H1 (cell line): ENCODE measurements around the gene JAKMIP2. TPM values are rescaled to one million over a fixed set of nuclear protein-coding genes. Genes with fewer than 3 reads are reported as not detected.

ENCODE experiments used
- CTCF ChIA-PET: fragments of 300-600 bp; sonication (Branson Sonifier 250); formaldehyde crosslinking; loops from one replicate; lab custom pipeline; 2021; ENCODE audit not compliant: partially characterized antibody; lab: Charles Lee
- POLR2A ChIA-PET: fragments of 300-600 bp; sonication (Branson Sonifier 250); formaldehyde crosslinking; loops from one replicate; lab custom pipeline; 2021; ENCODE audit warnings: inconsistent platforms; ENCODE audit not compliant: partially characterized antibody; lab: Charles Lee
- DNase-seq, 2 experiments: peaks; one replicate each; pipeline versions ENCODE4 v3.0.0 to v3.0.0-alpha.2; 2010 to 2022; ENCODE audit warnings: low spot score in 2 of 2, low read depth in 1 of 2, mixed read lengths in 1 of 2
- FAIRE-seq: peaks from 2 replicates; lab custom pipeline; 2011; peaks lifted over from hg19 to GRCh38; lab: Jason Lieb, UNC
- H2AFZ ChIP-seq: 2 replicates; pipeline ENCODE4 v1.8.1; 2012; ENCODE audit warnings: low read length, inconsistent platforms
- H2AK5ac ChIP-seq: 2 replicates; pipeline ENCODE4 v1.6.1; 2013; ENCODE audit warnings: low read depth, low read length
- H2BK120ac ChIP-seq: replicated peaks from 2 replicates; pipeline ENCODE3; 2013; ENCODE audit warnings: low read depth, low read length, inconsistent platforms
- H2BK12ac ChIP-seq: 2 replicates; pipeline ENCODE4 v1.6.1; 2013; ENCODE audit warnings: low read depth, low read length
- H2BK15ac ChIP-seq: 2 replicates; pipeline ENCODE4 v1.6.1; 2013; ENCODE audit warnings: low read length
- H2BK20ac ChIP-seq: 2 replicates; pipeline ENCODE4 v1.6.1; 2013; ENCODE audit warnings: low read length
- H2BK5ac ChIP-seq: 2 replicates; pipeline ENCODE4 v1.6.1; 2013; ENCODE audit warnings: low read depth, low read length
- H3K14ac ChIP-seq: 2 replicates; pipeline ENCODE4 v1.6.1; 2013; ENCODE audit warnings: inconsistent platforms; ENCODE audit not compliant: insufficient read length
- H3K18ac ChIP-seq: 2 replicates; pipeline ENCODE4 v1.6.1; 2013; ENCODE audit warnings: low read length; ENCODE audit errors: extremely low read depth
- H3K23ac ChIP-seq: 2 replicates; pipeline ENCODE4 v1.6.1; 2013; ENCODE audit warnings: inconsistent platforms; ENCODE audit not compliant: insufficient read length
- H3K23me2 ChIP-seq: 2 replicates; pipeline ENCODE4 v1.6.1; 2013; ENCODE audit warnings: low read depth, low read length
- H3K27ac ChIP-seq: 2 replicates; pipeline ENCODE4 v1.6.1; 2011; ENCODE audit warnings: low read depth, low read length, inconsistent platforms
- H3K27me3 ChIP-seq, 4 experiments: replicated peaks in 1 of 4; 1 replicate in 1 of 4; 2 replicates in 3 of 4; pipeline versions ENCODE4 v1.6.1 to v1.8.1; 2011 to 2013; ENCODE audit warnings: low read length in 3 of 4, mild to moderate bottlenecking in 3 of 4, inconsistent platforms in 2 of 4, mixed read lengths in 2 of 4, moderate library complexity in 1 of 4; ENCODE audit not compliant: control insufficient read depth in 3 of 4, insufficient read depth in 3 of 4; ENCODE audit errors: extremely low read depth in 1 of 4
- H3K36me3 ChIP-seq, 4 experiments: 2 replicates each; pipeline versions ENCODE4 v1.6.1 to v1.8.1; 2011 to 2013; ENCODE audit warnings: mild to moderate bottlenecking in 4 of 4, low read length in 3 of 4, moderate library complexity in 2 of 4, control low read depth in 1 of 4, inconsistent platforms in 1 of 4; ENCODE audit not compliant: insufficient read depth in 4 of 4, control insufficient read depth in 2 of 4
- H3K4ac ChIP-seq: replicated peaks from 2 replicates; pipeline ENCODE3; 2013; ENCODE audit warnings: low read length, low read depth, mixed read lengths, inconsistent platforms; ENCODE audit not compliant: insufficient read length
- H3K4me1 ChIP-seq, 4 experiments: replicated peaks in 1 of 4; 1 replicate in 1 of 4; 2 replicates in 3 of 4; pipeline versions ENCODE4 v1.6.1 to v1.8.1; 2011 to 2013; ENCODE audit warnings: low read length in 3 of 4, inconsistent platforms in 2 of 4, mixed read lengths in 1 of 4; ENCODE audit not compliant: insufficient read depth in 4 of 4, control insufficient read depth in 3 of 4
- H3K4me2 ChIP-seq, 2 experiments: 2 replicates each; pipeline versions ENCODE4 v1.6.1 to v1.8.1; 2011 to 2013; ENCODE audit warnings: low read depth in 2 of 2, low read length in 2 of 2, control low read depth in 1 of 2, inconsistent platforms in 1 of 2, mild to moderate bottlenecking in 1 of 2; ENCODE audit not compliant: insufficient read depth in 1 of 2
- H3K4me3 ChIP-seq, 4 experiments: fragments of 200-600, 300-600 bp in 1 of 4; sonication (generic), shearing (Covaris generic), sonication (Bioruptor Twin) in 1 of 4; 2 replicates each; pipeline versions ENCODE4 v1.5.1 to v1.8.1; 2011 to 2016; ENCODE audit warnings: low read length in 4 of 4, low read depth in 3 of 4, control low read depth in 2 of 4, inconsistent platforms in 2 of 4, mild to moderate bottlenecking in 2 of 4, mixed read lengths in 1 of 4, moderate library complexity in 1 of 4; ENCODE audit not compliant: insufficient read depth in 2 of 4; ENCODE audit errors: extremely low read depth in 1 of 4
- H3K56ac ChIP-seq: replicated peaks from 2 replicates; pipeline ENCODE3; 2013; ENCODE audit warnings: low read depth, mild to moderate bottlenecking, mixed read lengths, low read length, inconsistent platforms; ENCODE audit not compliant: insufficient read length
- H3K79me1 ChIP-seq: 2 replicates; pipeline ENCODE4 v1.6.1; 2013; ENCODE audit warnings: low read depth, low read length, control low read depth
- H3K79me2 ChIP-seq, 2 experiments: 2 replicates each; pipeline versions ENCODE4 v1.6.1 to v1.8.1; 2012 to 2013; ENCODE audit warnings: low read length in 2 of 2, mild to moderate bottlenecking in 2 of 2, inconsistent platforms in 1 of 2; ENCODE audit not compliant: insufficient read depth in 2 of 2, control insufficient read depth in 1 of 2
- H3K9ac ChIP-seq, 4 experiments: replicated peaks in 1 of 4; 1 replicate in 1 of 4; 2 replicates in 3 of 4; pipeline versions ENCODE4 v1.6.1 to v1.8.1; 2011 to 2013; ENCODE audit warnings: low read depth in 3 of 4, low read length in 3 of 4, control low read depth in 2 of 4, mild to moderate bottlenecking in 2 of 4, moderate library complexity in 2 of 4, inconsistent platforms in 1 of 4; ENCODE audit errors: extremely low read depth in 1 of 4
- H3K9me3 ChIP-seq, 2 experiments: 2 replicates each; pipeline versions ENCODE4 v1.6.1 to v1.8.1; 2012 to 2013; ENCODE audit warnings: mild to moderate bottlenecking in 2 of 2, moderate library complexity in 2 of 2, control low read depth in 1 of 2, inconsistent platforms in 1 of 2, low read depth in 1 of 2, low read length in 1 of 2, mixed read lengths in 1 of 2; ENCODE audit not compliant: insufficient read depth in 2 of 2
- H4K20me1 ChIP-seq, 2 experiments: replicated peaks in 1 of 2; 2 replicates each; pipeline versions ENCODE3 to v1.8.1; 2011 to 2013; ENCODE audit warnings: inconsistent platforms in 2 of 2, low read length in 2 of 2, mild to moderate bottlenecking in 1 of 2; ENCODE audit not compliant: insufficient read depth in 2 of 2, control insufficient read depth in 1 of 2
- H4K5ac ChIP-seq: 2 replicates; pipeline ENCODE4 v1.6.1; 2013; ENCODE audit warnings: low read length, low read depth, mixed read lengths, inconsistent platforms; ENCODE audit not compliant: insufficient read length
- H4K8ac ChIP-seq: 2 replicates; pipeline ENCODE4 v1.8.0; 2013; ENCODE audit warnings: mild to moderate bottlenecking, moderate library complexity, low read length, inconsistent platforms; ENCODE audit not compliant: insufficient read depth; ENCODE audit errors: extremely low read depth
- H4K91ac ChIP-seq: replicated peaks from 2 replicates; pipeline ENCODE3; 2013; ENCODE audit warnings: low read length, mixed read lengths, inconsistent platforms; ENCODE audit not compliant: insufficient read length
- BRCA1 ChIP-seq: IDR thresholded peaks from 2 replicates; pipeline ENCODE4 v1.6.1; 2012; ENCODE audit warnings: low read depth, low read length, improper control_type of control experiment
- GTF2F1 ChIP-seq: IDR thresholded peaks from 2 replicates; pipeline ENCODE4 v1.6.1; 2012; ENCODE audit warnings: low read depth, low read length, improper control_type of control experiment, borderline replicate concordance
- JUND ChIP-seq: IDR thresholded peaks from 2 replicates; pipeline ENCODE4 v1.6.1; 2011; ENCODE audit warnings: mild to moderate bottlenecking, improper control_type of control experiment, low read length
- MAFK ChIP-seq: IDR thresholded peaks from 2 replicates; pipeline ENCODE4 v1.6.1; 2012; ENCODE audit warnings: low read depth, mild to moderate bottlenecking, improper control_type of control experiment, low read length
- PHF8 ChIP-seq: fragments of 200-600 bp; sonication (generic); conservative IDR thresholded peaks from 2 replicates; pipeline ENCODE4 v1.7.1; 2012; ENCODE audit warnings: low read depth, mild to moderate bottlenecking, inconsistent platforms, low read length, moderate library complexity
- POLR2AphosphoS5 ChIP-seq: IDR thresholded peaks from 2 replicates; pipeline ENCODE4 v1.6.1; 2011; ENCODE audit warnings: low read depth, low read length
- RXRA ChIP-seq: IDR thresholded peaks from 2 replicates; pipeline ENCODE4 v1.6.1; 2011; ENCODE audit warnings: low read depth, mild to moderate bottlenecking, low read length, moderate library complexity; ENCODE audit not compliant: insufficient read depth
- SIX5 ChIP-seq: IDR thresholded peaks from 2 replicates; pipeline ENCODE4 v1.6.1; 2011; ENCODE audit warnings: mild to moderate bottlenecking, low read depth, low read length
- SP2 ChIP-seq: IDR thresholded peaks from 2 replicates; pipeline ENCODE4 v1.6.1; 2012; ENCODE audit warnings: mild to moderate bottlenecking, low read length, inconsistent platforms
- SRF ChIP-seq: IDR thresholded peaks from 2 replicates; pipeline ENCODE4 v1.6.1; 2011; ENCODE audit warnings: mild to moderate bottlenecking, low read depth, low read length, moderate library complexity
- TAF7 ChIP-seq: optimal IDR thresholded peaks from 2 replicates; pipeline ENCODE3; 2011; ENCODE audit warnings: low read depth, mild to moderate bottlenecking, inconsistent platforms, low read length, moderate library complexity, borderline replicate concordance
- WGBS, 2 experiments: shearing (Covaris generic) in 1 of 2; methylation state at CpG; one replicate each; pipeline versions ENCODE4 v1.1.6 to v1.1.7; 2013 to 2015; ENCODE audit warnings: low lambda C conversion rate in 2 of 2, mixed read lengths in 2 of 2, inconsistent platforms in 1 of 2, low coverage in 1 of 2, missing lambda C conversion rate in 1 of 2; ENCODE audit not compliant: insufficient replicate concordance in 2 of 2, insufficient coverage in 1 of 2, insufficient read length in 1 of 2; ENCODE audit errors: extremely low coverage in 1 of 2, missing lambda C conversion rate in 1 of 2; 5-methylcytosine and 5-hydroxymethylcytosine counted together
- polyA plus RNA-seq, 7 experiments: library from polyadenylated mRNA; depleted of rRNA in 3 of 7; stranded (reverse) in 5 of 7; unstranded in 2 of 7; fragments of >200 nt in 5 of 7; fragments of 200-250 nt in 2 of 7; gene quantifications; 1 replicate in 5 of 7; 2 replicates in 1 of 7; 4 replicates in 1 of 7; pipeline versions ENCODE4 v1.2.1 to v1.2.3, GENCODE V29; 2011 to 2013; ENCODE audit warnings: missing spikeins in 2 of 7, mixed read lengths in 2 of 7
- total RNA-seq: library from RNA; stranded (reverse); fragmentation: NEBNext Ultra II Directional; extraction: Animal tissue kit (Norgen Biotek cat#: 25700); gene quantifications from 2 replicates; pipeline ENCODE4 v1.2.1, GENCODE V29; 2021

Gene JAKMIP2
- total and polyA plus RNA-seq, 2 of the 8 experiments (the other 6 are each of a cell fraction or from before 2014, with no cell fraction given): 2.4 to 13.6 TPM

DNA sequence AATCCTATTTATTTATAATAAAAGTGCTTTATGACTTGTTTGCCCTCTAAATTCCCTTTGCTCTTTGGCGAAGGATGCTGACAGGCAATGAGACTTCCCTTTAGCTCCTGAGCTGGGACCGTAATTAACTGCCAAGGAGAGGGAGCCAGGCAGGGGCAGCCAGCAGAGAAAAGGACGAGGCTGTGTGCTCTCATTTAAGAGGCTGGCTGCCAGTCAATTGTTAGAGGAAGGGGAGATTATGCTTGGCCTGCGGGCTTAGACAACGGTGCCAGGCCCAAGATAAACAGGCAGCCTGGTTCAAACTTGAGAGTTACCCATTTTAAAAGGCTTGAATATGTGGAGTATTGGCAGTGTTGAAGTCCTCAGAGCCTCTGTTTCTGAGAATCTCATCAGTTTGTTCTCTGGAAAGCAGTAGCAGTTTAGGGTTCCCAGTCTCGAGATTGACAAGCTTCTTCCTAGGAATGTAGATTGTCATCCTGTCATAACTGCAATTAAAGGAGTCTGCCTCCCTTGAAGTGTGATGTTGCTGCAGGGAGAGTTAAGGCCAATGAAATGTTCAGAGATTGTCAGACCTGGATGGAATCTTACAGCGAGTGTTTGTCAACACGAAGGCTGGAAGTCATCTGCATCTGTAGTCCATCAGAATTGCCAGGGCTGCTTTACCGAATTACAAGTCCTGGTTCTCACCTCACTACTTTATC, 113.2 kb downstream of the JAKMIP2 start:
- H2BK15ac ChIP-seq: no peak overlapping the region
- H2BK12ac ChIP-seq: no peak overlapping the region
- no peak overlapping the region for H2BK120ac ChIP-seq
- H4K8ac ChIP-seq: no peak overlapping the region
- H3K18ac ChIP-seq: no peak overlapping the region
- H4K91ac ChIP-seq: no peak overlapping the region
- CTCF ChIA-PET: interaction anchor here (1.0 to 2.4 kb wide), 4 partner anchors 10 to 154 kb away, joined by 3 to 9 read pairs (median 4); no protein-coding TSS in a partner anchor
- no peaks in the 10 kb centered on the region for H3K9me3 ChIP-seq
- H3K4me1 ChIP-seq: no peaks in the 10 kb centered on the region
- H3K4ac ChIP-seq: no peak overlapping the region
- no peak overlapping the region for H3K23ac ChIP-seq
- no peaks in the 10 kb centered on the region for H3K23me2 ChIP-seq
- 89% methylated on average over 9 of the region's 9 CpGs; no CpG with 5 or more reads in 1 of the 2 experiments for WGBS, 2 experiments
- H2AK5ac ChIP-seq: no peak overlapping the region
- no peak overlapping the region for H4K5ac ChIP-seq
- H4K20me1 ChIP-seq: no peaks in the 10 kb centered on the region
- H3K56ac ChIP-seq: no peak overlapping the region
- H2BK5ac ChIP-seq: no peak overlapping the region
- no peak overlapping the region for H3K9ac ChIP-seq
- no peaks in the 10 kb centered on the region for H3K79me2 ChIP-seq
- FAIRE-seq (no peak), DNase-seq (no peak)
- H3K4me2 ChIP-seq: no peak overlapping the region
- no peak overlapping the region for H2BK20ac ChIP-seq
- H3K14ac ChIP-seq: no peak overlapping the region
- H3K4me3 ChIP-seq: no peak overlapping the region
- no peak for TF ChIP-seq MAFK
- no peak for TF ChIP-seq SIX5
- no peak for TF ChIP-seq BRCA1
- no peak for TF ChIP-seq JUND
- TF ChIP-seq GTF2F1: no peak
- TF ChIP-seq POLR2AphosphoS5: no peak
- TF ChIP-seq SP2: no peak
- TF ChIP-seq RXRA: no peak
- TF ChIP-seq SRF: no peak
- no peak for TF ChIP-seq PHF8
- no peak for TF ChIP-seq TAF7
- H2AFZ ChIP-seq: no peak overlapping the region
- no peaks in the 10 kb centered on the region for H3K27me3 ChIP-seq
- H3K27ac ChIP-seq: no peak overlapping the region
- POLR2A ChIA-PET: no interaction called here
- H3K36me3 ChIP-seq: peaks cover 6 to 27% (median 10%) of the 10 kb centered on the region in 4 experiments
- peaks cover 2% of the 10 kb centered on the region; the same call in 1 of the 2 replicates for H3K79me1 ChIP-seq
